KBM-7 (cell line): ENCODE measurements around the gene GDF15.
A peak's percentile ranks its signal among the peaks of the same experiment; 100 is the strongest.

Experiments used
- DNase-seq: peaks from one replicate; pipeline ENCODE4 v3.0.0-alpha.2; 2015
- in situ Hi-C: fragments of 300-500 bp; cut with MboI; formaldehyde crosslinking; loops from 2 replicates; pipeline ENCODE4 v1.14.3; 2020; ENCODE audit warnings: low sequenced_read_pairs, low pct_unique_long_range_greater_than_20kb, mixed read lengths

The GDF15 gene

GRCh38 chr19:18414504-18415177 lies 28.7 kb downstream of the GDF15 start:
- peak; percentile 64 for DNase-seq
- in situ Hi-C loops: no loop called here

DNA sequence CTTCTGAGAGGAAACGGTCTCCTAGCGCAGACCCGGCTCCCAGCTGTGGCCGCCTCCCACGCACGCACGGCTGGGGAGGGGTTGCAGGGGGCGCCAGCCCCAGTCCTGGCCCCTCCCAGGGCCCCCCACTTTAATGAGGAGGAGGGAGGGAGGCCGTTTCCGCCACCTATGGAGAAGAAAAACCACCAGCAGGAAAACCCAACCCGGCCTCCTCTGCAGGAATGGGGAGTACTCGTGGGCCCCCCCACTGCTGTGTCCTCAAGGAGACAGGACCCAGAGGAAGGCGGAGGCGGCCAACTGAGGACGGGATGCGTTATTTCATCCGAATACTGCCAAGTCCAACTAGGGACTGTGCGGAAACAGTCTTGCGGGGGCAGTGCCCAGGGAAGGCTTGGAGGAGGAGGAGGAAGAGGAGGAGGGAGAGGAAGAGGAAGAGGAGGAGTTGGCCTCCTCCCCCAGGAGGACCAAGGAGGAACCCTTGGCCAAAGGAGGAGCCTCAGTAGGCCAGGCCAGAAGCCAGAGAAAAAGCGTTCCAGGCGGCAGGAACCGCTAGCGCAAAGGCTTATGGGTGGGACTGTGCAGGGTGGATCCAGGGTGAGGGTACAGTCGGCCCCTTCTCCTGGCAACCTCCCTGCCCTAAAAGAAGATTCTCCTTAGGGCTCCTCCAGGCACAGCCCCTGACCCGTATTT lies 29.4 kb downstream of the GDF15 start:
- peak; percentile 98 for DNase-seq
- in situ Hi-C loops: no loop called here

DNA sequence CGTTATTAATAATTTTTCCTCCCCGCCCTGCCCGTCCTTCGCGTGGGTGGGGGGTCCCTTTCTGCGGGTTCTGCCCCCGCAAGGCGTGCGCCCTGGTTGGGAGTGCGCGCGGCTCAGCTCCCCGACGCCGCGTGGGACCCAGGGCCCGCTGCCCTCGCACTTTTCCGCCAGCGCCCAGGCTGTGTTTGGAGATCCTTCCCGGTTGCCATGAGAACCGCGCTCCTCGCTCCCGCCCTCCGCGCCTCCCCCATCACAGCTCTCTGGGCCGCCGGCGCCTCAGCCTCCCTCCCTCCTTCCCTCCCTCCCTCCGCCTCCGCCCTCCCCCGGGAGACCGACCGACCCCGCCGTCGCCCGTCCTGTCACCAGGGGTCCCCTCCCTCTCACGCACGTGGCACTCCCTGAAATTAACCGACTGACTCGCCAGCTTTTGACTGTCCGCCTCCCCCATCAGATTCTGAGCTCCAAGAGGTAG lies 30.9 kb downstream of the GDF15 start:
- in situ Hi-C loops: no loop called here
- DNase-seq: peak; percentile 91

GRCh38 chr19:18417250-18418028 lies 31.5 kb downstream of the GDF15 start:
- in situ Hi-C loops: no loop called here
- DNase-seq: peak; percentile 90

DNA sequence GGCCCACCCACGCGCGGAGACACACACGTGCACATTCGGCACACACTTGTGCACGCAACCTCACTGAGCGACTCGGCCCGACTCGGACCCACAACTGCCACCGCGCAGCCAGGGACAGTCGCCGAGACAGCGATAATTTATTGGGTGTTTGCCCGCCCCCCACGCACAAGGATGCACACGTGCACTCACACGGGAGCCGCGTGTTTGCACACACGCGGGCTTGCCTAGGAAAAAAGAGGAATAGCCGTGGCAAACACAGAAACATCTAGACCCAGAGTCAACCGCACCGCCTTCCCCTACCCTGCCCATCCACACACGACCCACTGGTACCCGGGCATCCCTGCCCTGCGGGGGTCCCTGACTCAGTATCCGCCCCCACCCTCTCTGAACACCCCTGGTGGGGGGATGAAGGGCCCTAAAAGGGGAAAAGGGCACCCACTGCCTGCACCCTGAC lies 32.1 kb downstream of the GDF15 start:
- no peak for DNase-seq
- in situ Hi-C loops: no loop called here

DNA sequence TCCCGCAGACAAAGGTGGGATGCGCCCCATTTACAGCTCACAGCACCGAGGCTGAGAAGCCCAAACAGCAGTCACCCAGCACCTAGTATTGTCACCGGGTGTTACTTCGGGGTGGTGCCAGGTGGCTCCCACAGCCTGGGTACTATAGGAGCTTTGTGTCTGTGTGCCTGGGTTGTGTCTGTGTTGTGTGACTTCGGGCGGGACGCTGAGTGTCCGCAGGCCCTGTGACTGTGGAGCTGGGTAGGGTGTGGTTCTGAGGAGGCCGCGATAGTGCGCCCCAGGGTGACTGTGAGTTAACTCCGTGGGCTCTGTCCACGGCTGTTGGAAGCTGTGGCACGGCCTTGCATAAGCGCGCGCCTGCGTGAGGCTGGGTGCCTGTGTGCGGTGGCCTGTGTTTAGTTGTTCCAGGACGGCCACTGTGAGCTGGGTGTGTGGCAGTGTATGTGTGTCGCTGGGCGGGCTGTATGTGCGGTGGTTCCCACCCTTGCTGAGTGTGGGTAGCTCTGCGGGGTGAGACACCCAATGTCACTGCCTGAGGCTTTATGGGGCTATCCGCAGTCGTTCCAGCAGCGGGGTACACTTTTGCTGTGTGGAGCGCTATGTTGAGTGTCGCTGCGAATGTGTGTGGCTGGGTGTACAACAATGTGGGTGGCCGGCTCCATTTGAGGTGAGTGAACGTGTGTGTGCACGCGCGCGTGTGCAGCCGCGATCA lies 32.7 kb downstream of the GDF15 start:
- in situ Hi-C loops: no loop called here

GRCh38 chr19:18419195-18419698 lies 33.3 kb downstream of the GDF15 start, which contains the start of gene SSBP4:
SSBP4 (plus strand) TSS chr19:18419398; CDS start chr19:18419649, 251 bp downstream.
- in situ Hi-C loops: no loop called here
- DNase-seq: peak; percentile 89

More for the DNA sequence above, 32.7 kb downstream of the GDF15 start:
- DNase-seq: no peak

GRCh38 chr19:18419699-18420460 lies 33.9 kb downstream of the GDF15 start:
- in situ Hi-C loops: no loop called here
- DNase-seq: no peak

- no peak for DNase-seq
- in situ Hi-C loops: no loop called here
Observed at GRCh38 chr19:18420930-18421329, 35.0 kb downstream of the GDF15 start.

DNA sequence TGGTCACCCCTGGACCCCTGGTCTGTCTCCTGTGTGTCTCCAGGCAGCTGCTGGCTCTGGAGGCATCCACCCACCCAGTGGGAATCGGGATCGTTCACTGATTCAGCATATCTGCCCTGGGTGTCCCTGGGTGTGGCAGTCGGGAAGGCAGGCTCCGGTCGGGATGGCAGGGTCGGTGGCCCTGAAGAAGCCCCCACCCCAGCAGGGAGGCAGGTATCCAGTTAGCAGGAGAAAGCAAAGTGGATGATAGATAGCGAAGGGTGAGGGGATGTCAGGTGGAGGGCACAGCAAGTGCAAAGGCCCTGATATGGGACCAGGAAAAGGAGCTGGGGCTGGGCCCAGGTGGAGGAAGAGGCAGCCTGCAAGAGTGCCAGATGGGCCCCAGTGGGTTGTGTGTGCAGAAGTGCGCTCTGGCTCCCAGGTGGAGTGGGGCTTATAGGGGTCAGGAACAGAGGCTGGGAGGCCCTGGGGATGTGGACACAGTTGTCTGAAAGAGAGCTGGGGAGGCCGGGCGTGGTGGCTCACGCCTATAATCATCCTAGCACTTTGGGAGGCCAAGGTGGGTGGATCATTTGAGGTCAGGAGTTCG lies 35.5 kb downstream of the GDF15 start:
- in situ Hi-C loops: no loop called here
- no peak for DNase-seq

- no peak for DNase-seq
- in situ Hi-C loops: no loop called here
Observed at GRCh38 chr19:18422530-18423191, 36.7 kb downstream of the GDF15 start.

GRCh38 chr19:18423258-18424020 lies 37.5 kb downstream of the GDF15 start:
- in situ Hi-C loops: no loop called here
- no peak for DNase-seq

DNA sequence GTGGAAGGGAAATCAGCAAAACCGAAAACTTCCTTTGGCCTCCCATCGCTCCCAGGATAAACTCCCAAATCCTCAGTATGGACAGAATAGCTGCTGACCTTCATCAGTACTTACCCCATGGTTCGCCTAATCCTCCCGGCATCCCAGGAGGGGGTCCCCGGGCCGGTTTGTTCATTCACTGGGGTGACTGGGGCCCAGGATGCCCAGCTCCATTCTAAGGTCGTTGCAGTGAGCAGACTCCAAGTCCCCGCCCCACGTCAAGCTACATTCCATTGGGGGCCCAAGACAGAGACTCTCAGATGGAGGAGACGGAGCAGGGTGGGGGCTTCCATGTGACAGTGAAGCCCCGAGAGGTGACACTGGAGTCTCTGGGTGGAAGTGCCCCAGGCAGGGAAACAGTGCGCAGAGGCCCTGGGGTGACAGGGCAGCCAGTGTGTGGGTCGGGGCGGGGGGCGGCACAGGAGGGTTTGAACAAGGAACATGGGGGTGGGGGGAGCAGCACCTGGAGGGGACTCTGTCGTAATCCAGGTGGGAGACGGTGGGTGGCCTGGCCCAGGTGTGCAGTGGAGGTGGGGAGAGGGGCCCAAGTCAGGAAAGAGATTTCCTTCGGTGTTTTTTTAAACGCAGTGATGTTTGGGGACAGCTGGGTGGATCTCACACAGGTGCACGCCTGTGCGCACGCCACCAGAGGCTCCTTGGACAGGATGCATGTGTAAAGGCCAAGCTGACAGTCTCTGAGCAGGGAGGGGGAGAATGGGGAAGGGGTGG lies 38.3 kb downstream of the GDF15 start:
- DNase-seq: no peak
- in situ Hi-C loops: no loop called here

- no peak for DNase-seq
- in situ Hi-C loops: no loop called here
Observed at GRCh38 chr19:18424890-18425514, 39.0 kb downstream of the GDF15 start.

- DNase-seq: no peak
- in situ Hi-C loops: no loop called here
Observed at GRCh38 chr19:18425515-18426415, 39.8 kb downstream of the GDF15 start.
